GM18502 (cell line): ENCODE data around the gene CROCC2.

Experiments used
- ATAC-seq: cut with Tn5 transposase; IDR thresholded peaks from one replicate; pipeline ENCODE4 v1.9.1; 2021; ENCODE audit warnings: mild to moderate bottlenecking; ENCODE audit not compliant: unreplicated experiment, poor library complexity

Gene CROCC2

GRCh38 chr2:240890691-240891090 lies 15.4 kb upstream of the CROCC2 start:
- ATAC-seq = no peak

GRCh38 chr2:240891492-240892340 lies 14.4 kb upstream of the CROCC2 start:
- no peak for ATAC-seq

- ATAC-seq = no peak
Measured at GRCh38 chr2:240892356-240892755, 13.8 kb upstream of the CROCC2 start.

- ATAC-seq = no peak
Measured at GRCh38 chr2:240892925-240893324, 13.2 kb upstream of the CROCC2 start.

- no peak for ATAC-seq
Measured at GRCh38 chr2:240893363-240893844, 12.7 kb upstream of the CROCC2 start.

GRCh38 chr2:240894006-240894405 lies 12.1 kb upstream of the CROCC2 start:
- no peak for ATAC-seq

GRCh38 chr2:240894836-240895558 lies 11.1 kb upstream of the CROCC2 start:
- ATAC-seq = no peak

GRCh38 chr2:240895656-240896388 lies 10.3 kb upstream of the CROCC2 start, which contains the start of gene MAB21L4:
Gene MAB21L4 (minus strand): TSS chr2:240896156. CDS start chr2:240895997, 159 bp downstream.
- ATAC-seq = no peak

- ATAC-seq = no peak
Measured at GRCh38 chr2:240896394-240896793, 9.7 kb upstream of the CROCC2 start.

- ATAC-seq = no peak
Measured at GRCh38 chr2:240896871-240897692, 9.1 kb upstream of the CROCC2 start.

GRCh38 chr2:240898108-240898730 lies 7.9 kb upstream of the CROCC2 start:
- no peak for ATAC-seq

- no peak for ATAC-seq
Measured at GRCh38 chr2:240898731-240899467, 7.2 kb upstream of the CROCC2 start.

GRCh38 chr2:240899468-240899865 lies 6.7 kb upstream of the CROCC2 start:
- no peak for ATAC-seq

GRCh38 chr2:240900141-240900860 lies 5.8 kb upstream of the CROCC2 start:
- no peak for ATAC-seq

GRCh38 chr2:240901986-240902614 lies 4.0 kb upstream of the CROCC2 start:
- ATAC-seq = no peak

- no peak for ATAC-seq
Measured at GRCh38 chr2:240902615-240903041, 3.5 kb upstream of the CROCC2 start.

- no peak for ATAC-seq
Measured at GRCh38 chr2:240903191-240904060, 2.7 kb upstream of the CROCC2 start.
